GM12878 (cell line): Measurements from ENCODE around the gene GIMAP7. TPM values are rescaled to one million over a fixed set of nuclear protein-coding genes. Genes with fewer than 3 reads are reported as not detected.

Experiments used
- polyA plus RNA-seq, 11 experiments: library from polyadenylated mRNA; depleted of rRNA in 4 of 11; unstranded in 6 of 11; stranded (reverse) in 5 of 11; fragments of >200 nt; fragmentation: Nextera tagmentation in 4 of 11; fragmentation: Illumina TruSeq in 1 of 11; extraction: Ambion mirVana in 4 of 11; extraction: Trizol in 1 of 11; gene quantifications; 1 replicate in 1 of 11; 2 replicates in 10 of 11; pipeline versions ENCODE4 v1.2.1 to v1.2.3, GENCODE V29; 2011 to 2016; ENCODE audit warnings: inconsistent platforms in 2 of 11, missing spikeins in 2 of 11, low read depth in 1 of 11
- total RNA-seq, 4 experiments: library from RNA; depleted of rRNA in 3 of 4; stranded (reverse); fragments of >200 nt in 3 of 4; fragmentation: Illumina TruSeq in 1 of 4; extraction: Trizol in 1 of 4; gene quantifications; 2 replicates each; pipeline versions ENCODE4 v1.2.1 to v1.2.3, GENCODE V29; 2013 to 2021

GIMAP7 gene
- total and polyA plus RNA-seq, 10 of the 15 experiments (the other 5 are each of a cell fraction or from before 2014, with no cell fraction given): 2.7 to 16.6 (median 5.4) TPM

Other genes with a start within 250 kb of the GIMAP7 start
Only the 7 nearest of the 11 such genes appear.
- 0.23 and 0.33 TPM in 2 replicates for gene RARRES2, start 173.2 kb upstream of the GIMAP7 start, total RNA-seq (2014; rRNA removed)
- not detected in 2 replicates for gene RARRES2, start 173.2 kb upstream of the GIMAP7 start, total RNA-seq (2014; rRNA removed; fragmentation: Illumina TruSeq; extraction: Trizol)
- 0.96 and 2.2 TPM in 2 replicates for gene RARRES2, start 173.2 kb upstream of the GIMAP7 start, total RNA-seq (2021)
- not detected in 2 replicates for gene RARRES2, start 173.2 kb upstream of the GIMAP7 start, polyA plus RNA-seq (2011; rRNA removed)
- gene RARRES2, start 173.2 kb upstream of the GIMAP7 start, polyA plus RNA-seq (2014; fragmentation: Illumina TruSeq; extraction: Trizol): 0.29 TPM in 1 of 2 replicates, not detected in the other
- gene RARRES2, start 173.2 kb upstream of the GIMAP7 start, polyA plus RNA-seq (2014; fragmentation: Nextera tagmentation; extraction: Ambion mirVana): under 1 TPM in 1 of 2 experiments, not detected in 1; 0.13 TPM
- gene RARRES2, start 173.2 kb upstream of the GIMAP7 start, polyA plus RNA-seq (2014; rRNA removed): 0.18 and 0.41 TPM in 2 replicates
- gene RARRES2, start 173.2 kb upstream of the GIMAP7 start, polyA plus RNA-seq (2016; fragmentation: Nextera tagmentation; extraction: Ambion mirVana): under 1 TPM; 0.40 to 1.00 TPM
- gene REPIN1, start 146.1 kb upstream of the GIMAP7 start, total RNA-seq (2014; rRNA removed): 111 and 122 TPM in 2 replicates
- 32.1 and 38.7 TPM in 2 replicates for gene REPIN1, start 146.1 kb upstream of the GIMAP7 start, total RNA-seq (2014; rRNA removed; fragmentation: Illumina TruSeq; extraction: Trizol)
- gene REPIN1, start 146.1 kb upstream of the GIMAP7 start, total RNA-seq (2021): 161 and 172 TPM in 2 replicates
- gene REPIN1, start 146.1 kb upstream of the GIMAP7 start, polyA plus RNA-seq (2011; rRNA removed): 56.3 and 88.0 TPM in 2 replicates
- gene REPIN1, start 146.1 kb upstream of the GIMAP7 start, polyA plus RNA-seq (2014; fragmentation: Illumina TruSeq; extraction: Trizol): 22.3 and 47.3 TPM in 2 replicates
- 10 to 100 TPM in 1 of 2 experiments, 1 to 10 TPM in 1; 5.1 to 12.6 TPM for gene REPIN1, start 146.1 kb upstream of the GIMAP7 start, polyA plus RNA-seq (2014; fragmentation: Nextera tagmentation; extraction: Ambion mirVana)
- 139 and 159 TPM in 2 replicates for gene REPIN1, start 146.1 kb upstream of the GIMAP7 start, polyA plus RNA-seq (2014; rRNA removed)
- gene REPIN1, start 146.1 kb upstream of the GIMAP7 start, polyA plus RNA-seq (2016; fragmentation: Nextera tagmentation; extraction: Ambion mirVana): 10 to 100 TPM; 66.4 to 87.4 TPM
- 7.2 and 11.0 TPM in 2 replicates for gene ZNF775, start 135.5 kb upstream of the GIMAP7 start, total RNA-seq (2014; rRNA removed)
- 2.3 and 2.8 TPM in 2 replicates for gene ZNF775, start 135.5 kb upstream of the GIMAP7 start, total RNA-seq (2014; rRNA removed; fragmentation: Illumina TruSeq; extraction: Trizol)
- gene ZNF775, start 135.5 kb upstream of the GIMAP7 start, total RNA-seq (2021): 12.1 and 14.3 TPM in 2 replicates
- 1.8 and 3.6 TPM in 2 replicates for gene ZNF775, start 135.5 kb upstream of the GIMAP7 start, polyA plus RNA-seq (2011; rRNA removed)
- 0.32 and 0.71 TPM in 2 replicates for gene ZNF775, start 135.5 kb upstream of the GIMAP7 start, polyA plus RNA-seq (2014; fragmentation: Illumina TruSeq; extraction: Trizol)
- gene ZNF775, start 135.5 kb upstream of the GIMAP7 start, polyA plus RNA-seq (2014; fragmentation: Nextera tagmentation; extraction: Ambion mirVana): under 1 TPM; 0.05 to 0.46 TPM
- gene ZNF775, start 135.5 kb upstream of the GIMAP7 start, polyA plus RNA-seq (2014; rRNA removed): 9.7 and 11.8 TPM in 2 replicates
- gene ZNF775, start 135.5 kb upstream of the GIMAP7 start, polyA plus RNA-seq (2016; fragmentation: Nextera tagmentation; extraction: Ambion mirVana): 1 to 10 TPM in 1 of 2 experiments, under 1 TPM in 1; 0.62 to 1.4 TPM
- gene GIMAP8, start 64.2 kb upstream of the GIMAP7 start, total RNA-seq (2014; rRNA removed): 3.7 and 4.5 TPM in 2 replicates
- gene GIMAP8, start 64.2 kb upstream of the GIMAP7 start, total RNA-seq (2014; rRNA removed; fragmentation: Illumina TruSeq; extraction: Trizol): 5.7 TPM in 2 replicates
- 5.7 and 6.2 TPM in 2 replicates for gene GIMAP8, start 64.2 kb upstream of the GIMAP7 start, total RNA-seq (2021)
- 9.7 and 12.6 TPM in 2 replicates for gene GIMAP8, start 64.2 kb upstream of the GIMAP7 start, polyA plus RNA-seq (2011; rRNA removed)
- gene GIMAP8, start 64.2 kb upstream of the GIMAP7 start, polyA plus RNA-seq (2014; fragmentation: Illumina TruSeq; extraction: Trizol): 7.9 and 8.3 TPM in 2 replicates
- gene GIMAP8, start 64.2 kb upstream of the GIMAP7 start, polyA plus RNA-seq (2014; fragmentation: Nextera tagmentation; extraction: Ambion mirVana): 1 to 10 TPM in 1 of 2 experiments, under 1 TPM in 1; 0.66 to 2.6 TPM
- 6.0 and 7.0 TPM in 2 replicates for gene GIMAP8, start 64.2 kb upstream of the GIMAP7 start, polyA plus RNA-seq (2014; rRNA removed)
- 1 to 10 TPM; 2.0 to 2.2 TPM for gene GIMAP8, start 64.2 kb upstream of the GIMAP7 start, polyA plus RNA-seq (2016; fragmentation: Nextera tagmentation; extraction: Ambion mirVana)
- 0.11 and 0.98 TPM in 2 replicates for gene GIMAP4, start 52.5 kb downstream of the GIMAP7 start, total RNA-seq (2014; rRNA removed)
- gene GIMAP4, start 52.5 kb downstream of the GIMAP7 start, total RNA-seq (2014; rRNA removed; fragmentation: Illumina TruSeq; extraction: Trizol): 0.28 and 0.40 TPM in 2 replicates
- gene GIMAP4, start 52.5 kb downstream of the GIMAP7 start, total RNA-seq (2021): 0.54 and 1.0 TPM in 2 replicates
- 1.5 and 2.5 TPM in 2 replicates for gene GIMAP4, start 52.5 kb downstream of the GIMAP7 start, polyA plus RNA-seq (2011; rRNA removed)
- gene GIMAP4, start 52.5 kb downstream of the GIMAP7 start, polyA plus RNA-seq (2014; fragmentation: Illumina TruSeq; extraction: Trizol): 0.43 and 1.5 TPM in 2 replicates
- under 1 TPM in 1 of 2 experiments, not detected in 1; 0.29 TPM for gene GIMAP4, start 52.5 kb downstream of the GIMAP7 start, polyA plus RNA-seq (2014; fragmentation: Nextera tagmentation; extraction: Ambion mirVana)
- gene GIMAP4, start 52.5 kb downstream of the GIMAP7 start, polyA plus RNA-seq (2014; rRNA removed): 0.06 and 0.65 TPM in 2 replicates
- gene GIMAP4, start 52.5 kb downstream of the GIMAP7 start, polyA plus RNA-seq (2016; fragmentation: Nextera tagmentation; extraction: Ambion mirVana): under 1 TPM; 0.11 to 0.32 TPM
- gene GIMAP6, start 117.5 kb downstream of the GIMAP7 start, total RNA-seq (2014; rRNA removed): 37.9 and 38.8 TPM in 2 replicates
- 34.6 and 34.7 TPM in 2 replicates for gene GIMAP6, start 117.5 kb downstream of the GIMAP7 start, total RNA-seq (2014; rRNA removed; fragmentation: Illumina TruSeq; extraction: Trizol)
- 36.2 and 40.9 TPM in 2 replicates for gene GIMAP6, start 117.5 kb downstream of the GIMAP7 start, total RNA-seq (2021)
- 49.2 and 51.4 TPM in 2 replicates for gene GIMAP6, start 117.5 kb downstream of the GIMAP7 start, polyA plus RNA-seq (2011; rRNA removed)
- gene GIMAP6, start 117.5 kb downstream of the GIMAP7 start, polyA plus RNA-seq (2014; fragmentation: Illumina TruSeq; extraction: Trizol): 37.8 and 39.0 TPM in 2 replicates
- gene GIMAP6, start 117.5 kb downstream of the GIMAP7 start, polyA plus RNA-seq (2014; fragmentation: Nextera tagmentation; extraction: Ambion mirVana): 1 to 10 TPM; 6.2 to 8.3 TPM
- gene GIMAP6, start 117.5 kb downstream of the GIMAP7 start, polyA plus RNA-seq (2014; rRNA removed): 36.0 and 36.6 TPM in 2 replicates
- gene GIMAP6, start 117.5 kb downstream of the GIMAP7 start, polyA plus RNA-seq (2016; fragmentation: Nextera tagmentation; extraction: Ambion mirVana): 10 to 100 TPM; 22.8 to 27.8 TPM
- gene GIMAP2, start 170.8 kb downstream of the GIMAP7 start, total RNA-seq (2014; rRNA removed): 28.9 and 34.4 TPM in 2 replicates
- 37.0 and 37.3 TPM in 2 replicates for gene GIMAP2, start 170.8 kb downstream of the GIMAP7 start, total RNA-seq (2014; rRNA removed; fragmentation: Illumina TruSeq; extraction: Trizol)
- gene GIMAP2, start 170.8 kb downstream of the GIMAP7 start, total RNA-seq (2021): 29.8 TPM in 2 replicates
- gene GIMAP2, start 170.8 kb downstream of the GIMAP7 start, polyA plus RNA-seq (2011; rRNA removed): 102 and 134 TPM in 2 replicates
- gene GIMAP2, start 170.8 kb downstream of the GIMAP7 start, polyA plus RNA-seq (2014; fragmentation: Illumina TruSeq; extraction: Trizol): 33.8 and 49.8 TPM in 2 replicates
- gene GIMAP2, start 170.8 kb downstream of the GIMAP7 start, polyA plus RNA-seq (2014; fragmentation: Nextera tagmentation; extraction: Ambion mirVana): 10 to 100 TPM; 47.5 to 60.0 TPM
- gene GIMAP2, start 170.8 kb downstream of the GIMAP7 start, polyA plus RNA-seq (2014; rRNA removed): 25.3 and 29.2 TPM in 2 replicates
- 10 to 100 TPM; 21.3 to 24.4 TPM for gene GIMAP2, start 170.8 kb downstream of the GIMAP7 start, polyA plus RNA-seq (2016; fragmentation: Nextera tagmentation; extraction: Ambion mirVana)